Stimulated activated CD8-positive, alpha-beta memory T cell treated with anti-CD3 and anti-CD28 coated beads, Interleukin-12 subunit alpha, Interleukin-12 subunit beta, amount 100 ng/mL, for 4 hours (primary cell): ENCODE measurements around the gene TMEM260.
"Not testable (repeated sequence)": the region's sequence is repeated elsewhere in the genome, so short reads cannot be mapped to it uniquely, and the experiment has no call there.

ENCODE experiments used
- DNase-seq: peaks from one replicate; pipeline ENCODE4 v3.0.0-alpha.2; 2020; ENCODE audit warnings: low read depth

Gene TMEM260

GRCh38 chr14:56676042-56676441 is 96.4 kb downstream of the TMEM260 start:
- DNase-seq, result no peak

- DNase-seq, result no peak
Measured at GRCh38 chr14:56678838-56679237, 99.2 kb downstream of the TMEM260 start.

GRCh38 chr14:56686416-56686815 is 106.8 kb downstream of the TMEM260 start:
- no peak for DNase-seq

GRCh38 chr14:56687123-56687522 is 107.5 kb downstream of the TMEM260 start:
- no peak for DNase-seq

GRCh38 chr14:56694609-56695008 is 115.0 kb downstream of the TMEM260 start:
- DNase-seq, result no peak

GRCh38 chr14:56695216-56695615 is 115.6 kb downstream of the TMEM260 start:
- not testable (repeated sequence) for DNase-seq
